ENCODE results near the gene ROBO2.

The ROBO2 gene

GRCh38 chr3:77001062-77001701 lies 38.7 kb upstream of the ROBO2 start:
- TF ChIP-seq CTCF (IDR thresholded peaks at IDR 0.05) = no peak
- Histone ChIP-seq H2AFZ (no peak overlapping the region), H3K9me3 (ENCODE audit: control insufficient read depth, low read length) (no peaks in the 10 kb centered on the region), H3K36me3 (ENCODE audit: control insufficient read depth, insufficient read depth, low read length) (no peaks in the 10 kb centered on the region), H3K79me2 (no peaks in the 10 kb centered on the region), H3K4me2 (ENCODE audit: low read length) (no peak overlapping the region), H3K27ac (no peak overlapping the region), H3K27me3 (ENCODE audit: control insufficient read depth, insufficient read depth, low read length) (no peaks in the 10 kb centered on the region), H3K4me3 (ENCODE audit: low read depth, low read length) (no peak overlapping the region), H3K9ac (no peak overlapping the region), H3K4me1 (no peaks in the 10 kb centered on the region)

- no peak overlapping the region for H3K4me3 ChIP-seq (ENCODE audit: low read depth, low read length)
- no peaks in the 10 kb centered on the region for H3K27me3 ChIP-seq (ENCODE audit: control insufficient read depth, insufficient read depth, low read length)
- no peaks in the 10 kb centered on the region for H3K79me2 ChIP-seq
- no peaks in the 10 kb centered on the region for H3K9me3 ChIP-seq (ENCODE audit: control insufficient read depth, low read length)
- H3K36me3 ChIP-seq (ENCODE audit: control insufficient read depth, insufficient read depth, low read length) = no peaks in the 10 kb centered on the region
- no peak for TF ChIP-seq CTCF (IDR thresholded peaks at IDR 0.05)
- H2AFZ ChIP-seq = no peak overlapping the region
- no peak overlapping the region for H3K4me2 ChIP-seq (ENCODE audit: low read length)
- H3K27ac ChIP-seq = no peak overlapping the region
- no peaks in the 10 kb centered on the region for H3K4me1 ChIP-seq
- no peak overlapping the region for H3K9ac ChIP-seq
Observed at GRCh38 chr3:77014226-77014625, 25.7 kb upstream of the ROBO2 start.

- Histone ChIP-seq H3K4me1 (no peaks in the 10 kb centered on the region), H3K79me2 (no peaks in the 10 kb centered on the region), H2AFZ (no peak overlapping the region), H3K4me3 (ENCODE audit: low read depth, low read length) (no peak overlapping the region), H3K36me3 (ENCODE audit: control insufficient read depth, insufficient read depth, low read length) (no peaks in the 10 kb centered on the region), H3K9ac (no peak overlapping the region), H3K27me3 (ENCODE audit: control insufficient read depth, insufficient read depth, low read length) (no peaks in the 10 kb centered on the region), H3K4me2 (ENCODE audit: low read length) (no peak overlapping the region), H3K27ac (no peak overlapping the region), H3K9me3 (ENCODE audit: control insufficient read depth, low read length) (no peaks in the 10 kb centered on the region)
- TF ChIP-seq CTCF (IDR thresholded peaks at IDR 0.05) = no peak
Observed at GRCh38 chr3:77025471-77025870, 14.4 kb upstream of the ROBO2 start.

GRCh38 chr3:77026904-77027634 lies 12.8 kb upstream of the ROBO2 start:
- no peak for TF ChIP-seq CTCF (IDR thresholded peaks at IDR 0.05)
- H3K9me3 ChIP-seq (ENCODE audit: control insufficient read depth, low read length) = no peaks in the 10 kb centered on the region
- H3K9ac ChIP-seq = no peak overlapping the region
- no peaks in the 10 kb centered on the region for H3K4me1 ChIP-seq
- H3K27ac ChIP-seq = no peak overlapping the region
- H3K36me3 ChIP-seq (ENCODE audit: control insufficient read depth, insufficient read depth, low read length) = no peaks in the 10 kb centered on the region
- no peaks in the 10 kb centered on the region for H3K27me3 ChIP-seq (ENCODE audit: control insufficient read depth, insufficient read depth, low read length)
- no peaks in the 10 kb centered on the region for H3K79me2 ChIP-seq
- no peak overlapping the region for H2AFZ ChIP-seq
- H3K4me3 ChIP-seq (ENCODE audit: low read depth, low read length) = no peak overlapping the region
- no peak overlapping the region for H3K4me2 ChIP-seq (ENCODE audit: low read length)

- no peaks in the 10 kb centered on the region for H3K36me3 ChIP-seq (ENCODE audit: control insufficient read depth, insufficient read depth, low read length)
- H3K27me3 ChIP-seq (ENCODE audit: control insufficient read depth, insufficient read depth, low read length) = no peaks in the 10 kb centered on the region
- H3K4me2 ChIP-seq (ENCODE audit: low read length) = no peak overlapping the region
- H2AFZ ChIP-seq = no peak overlapping the region
- no peaks in the 10 kb centered on the region for H3K4me1 ChIP-seq
- H3K27ac ChIP-seq = no peak overlapping the region
- H3K9me3 ChIP-seq (ENCODE audit: control insufficient read depth, low read length) = no peaks in the 10 kb centered on the region
- H3K4me3 ChIP-seq (ENCODE audit: low read depth, low read length) = no peak overlapping the region
- H3K9ac ChIP-seq = no peak overlapping the region
- no peaks in the 10 kb centered on the region for H3K79me2 ChIP-seq
- no peak for TF ChIP-seq CTCF (IDR thresholded peaks at IDR 0.05)
Observed at GRCh38 chr3:77028005-77028404, 11.9 kb upstream of the ROBO2 start.
